ENCODE measurements around the gene EN1.

EN1 gene

DNA sequence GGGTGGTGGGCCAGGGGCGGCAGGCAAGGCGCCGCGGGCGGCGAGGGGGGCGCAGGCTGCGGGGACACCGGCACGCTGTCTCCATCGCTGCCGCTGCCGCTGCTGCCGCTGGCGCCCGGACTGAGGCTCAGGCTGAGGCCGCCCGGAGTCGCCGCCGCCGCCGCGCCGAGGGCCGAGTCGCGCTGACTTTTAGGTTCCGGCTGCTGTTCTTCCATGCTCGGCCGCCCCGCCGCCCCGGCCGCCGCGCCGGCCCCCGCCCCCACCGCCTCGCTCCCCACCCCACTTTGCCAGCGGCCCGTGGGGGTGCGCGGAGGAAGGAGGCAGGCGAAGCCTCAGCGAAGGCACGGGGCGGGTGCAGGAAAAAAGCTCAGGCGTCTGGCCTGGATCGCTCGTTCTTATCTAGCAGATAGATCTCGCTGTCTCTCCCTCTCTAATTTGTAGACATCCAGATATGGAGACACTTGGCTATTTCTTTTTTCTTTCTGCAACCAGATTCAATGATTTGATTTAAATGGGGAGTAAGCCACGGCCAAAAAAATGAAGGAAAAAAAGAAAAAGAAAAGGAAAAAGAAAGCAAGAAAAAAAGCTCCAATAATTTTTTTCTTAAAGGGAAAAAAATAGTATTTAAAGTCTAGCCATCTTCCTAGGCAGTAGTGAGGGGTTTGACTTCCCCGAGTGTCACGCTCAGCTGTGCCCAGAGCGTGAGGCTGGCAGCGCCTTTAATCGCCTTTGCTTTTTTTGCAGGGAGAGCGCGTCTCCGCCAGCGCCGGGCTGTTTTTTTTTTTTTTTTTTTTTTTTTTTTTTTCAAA is at the start of gene EN1:
Gene EN1 (minus strand): TSS at position 696 of the 809 bp plus-strand sequence. CDS start 481 bp downstream, at position 215.
- DNase-seq (ENCODE audit: low read depth), result no peak

GRCh38 chr2:118893100-118893499 is 45.7 kb upstream of the EN1 start:
- no peak for DNase-seq (ENCODE audit: low read depth)

- DNase-seq (ENCODE audit: low read depth), result no peak
Observed at GRCh38 chr2:118889995-118890394, 42.5 kb upstream of the EN1 start.

- no peak for DNase-seq (ENCODE audit: low read depth)
Observed at GRCh38 chr2:118883792-118884191, 36.3 kb upstream of the EN1 start.

GRCh38 chr2:118882693-118883336 is 35.4 kb upstream of the EN1 start:
- DNase-seq (ENCODE audit: low read depth), result peak; percentile 29

DNA sequence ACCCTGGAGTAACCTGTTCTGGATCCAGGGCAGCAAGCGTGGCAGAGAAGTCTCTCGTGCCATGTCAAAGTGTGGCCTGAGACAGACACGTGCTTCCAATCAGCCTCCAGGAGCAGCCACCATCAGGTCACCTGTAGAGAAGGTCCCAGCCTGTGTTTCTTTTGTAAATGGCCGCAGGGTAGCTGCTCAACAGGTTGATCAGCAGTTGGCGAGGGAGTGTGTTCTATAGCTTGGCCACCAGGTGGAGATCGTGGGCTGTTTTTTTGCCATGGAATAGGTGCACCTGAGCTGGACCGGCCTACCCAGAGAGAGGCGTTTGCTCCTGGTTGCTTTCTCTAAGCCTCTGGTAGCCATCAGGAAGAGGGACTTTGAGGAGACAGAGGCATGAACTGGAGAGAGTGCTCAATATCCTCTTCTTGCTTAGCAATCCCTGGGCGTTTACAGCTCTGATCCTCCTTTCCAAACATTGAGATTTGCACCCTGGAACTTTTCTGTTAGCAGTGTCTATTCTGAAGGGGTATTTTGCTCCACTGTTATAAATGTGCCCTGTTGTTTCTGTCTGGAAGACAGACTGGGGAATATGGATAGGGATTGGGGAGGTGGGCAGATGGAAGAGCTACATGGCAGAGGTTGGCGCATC is 34.2 kb upstream of the EN1 start:
- DNase-seq (ENCODE audit: low read depth), result peak; percentile 23

DNA sequence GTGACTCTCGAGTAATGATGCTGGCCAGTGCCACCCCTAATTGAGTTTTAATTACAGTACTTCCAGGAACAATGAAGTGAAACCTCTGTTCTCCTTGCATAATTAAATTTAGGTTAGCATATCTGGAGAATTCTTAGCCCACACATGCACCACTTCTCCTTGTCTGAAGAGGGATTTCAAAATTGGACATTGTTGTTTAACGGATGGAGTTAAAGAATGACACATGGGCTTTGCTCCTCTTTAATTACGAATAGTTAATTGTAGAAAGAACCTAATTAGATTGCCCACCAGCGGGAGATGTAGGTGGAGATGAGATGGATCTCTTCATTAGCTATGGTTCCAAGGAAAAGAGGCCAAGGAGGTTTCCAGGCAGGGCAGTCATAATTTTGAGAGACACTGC is 33.1 kb upstream of the EN1 start:
- DNase-seq (ENCODE audit: low read depth), result no peak

DNA sequence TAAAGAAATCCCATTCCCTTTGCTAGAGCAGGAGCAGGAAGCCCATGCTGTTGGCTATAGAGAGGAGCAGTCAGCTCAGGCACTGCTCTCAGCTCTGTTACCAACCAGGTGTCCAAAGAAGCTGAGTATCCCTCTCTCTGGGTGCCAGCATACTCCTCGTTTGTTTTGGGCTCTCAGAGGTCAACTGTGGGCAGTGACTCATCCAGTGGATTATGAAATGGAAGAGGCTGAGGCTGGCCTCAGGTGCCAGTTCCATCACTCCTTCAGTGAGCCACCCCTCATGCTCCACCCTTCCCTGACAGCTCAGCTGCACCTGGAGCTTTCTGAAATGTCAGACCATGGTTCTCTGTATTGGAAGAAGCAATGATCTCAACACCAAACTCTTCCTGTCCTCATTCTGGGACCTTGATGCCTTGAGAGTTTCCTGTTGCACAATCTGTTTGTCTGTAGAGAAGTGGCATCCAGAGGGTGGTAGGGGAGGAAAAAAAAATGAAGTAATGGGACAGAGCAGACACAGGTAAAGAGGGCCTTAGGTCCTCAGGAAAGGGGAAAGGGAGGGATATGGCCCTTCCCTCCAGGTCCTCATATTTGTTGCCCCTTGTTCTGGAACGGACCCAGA is 31.2 kb upstream of the EN1 start:
- DNase-seq (ENCODE audit: low read depth), result no peak

- no peak for DNase-seq (ENCODE audit: low read depth)
Observed at GRCh38 chr2:118875318-118875717, 27.9 kb upstream of the EN1 start.

GRCh38 chr2:118874324-118874723 is 26.9 kb upstream of the EN1 start:
- no peak for DNase-seq (ENCODE audit: low read depth)

DNA sequence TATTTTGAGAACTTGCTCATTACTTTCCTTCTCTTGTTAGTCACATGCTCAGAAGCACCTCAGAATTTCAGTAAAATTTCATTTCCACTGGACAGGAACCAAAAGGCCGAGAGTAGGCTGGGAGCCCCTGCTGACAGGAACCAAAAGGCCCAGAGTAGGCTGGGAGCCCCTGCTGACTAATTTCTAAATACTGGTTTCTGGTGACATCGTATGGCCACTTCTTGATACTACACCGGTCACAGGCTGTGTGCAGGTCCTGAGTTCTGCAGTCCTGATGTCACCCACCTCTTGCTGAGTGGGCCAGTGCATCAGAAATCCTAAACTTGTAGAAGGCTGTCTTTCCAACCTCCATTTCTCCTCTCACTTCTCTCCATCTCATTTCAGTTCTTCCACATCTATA is 17.7 kb upstream of the EN1 start:
- DNase-seq (ENCODE audit: low read depth), result no peak

DNA sequence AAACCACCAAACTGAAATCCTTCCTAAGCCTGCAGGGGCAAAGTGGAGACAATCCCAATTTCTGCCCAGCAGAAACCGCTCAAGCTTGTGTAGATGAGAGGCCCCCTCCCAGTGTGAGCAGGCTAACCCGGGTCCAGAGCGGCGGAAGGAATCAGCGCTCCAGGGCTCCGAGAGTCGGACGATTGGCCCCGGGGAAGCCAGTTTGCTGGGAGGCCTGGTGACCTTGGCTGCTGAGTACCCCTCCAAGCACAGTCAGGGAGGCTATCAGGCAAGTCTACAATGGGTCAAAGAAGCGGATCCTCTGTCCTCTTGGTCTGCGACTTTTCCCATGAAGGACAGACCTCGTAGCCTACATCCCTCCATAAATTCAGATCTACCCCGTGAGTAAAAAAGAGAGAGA is 16.8 kb upstream of the EN1 start:
- DNase-seq (ENCODE audit: low read depth), result no peak

DNA sequence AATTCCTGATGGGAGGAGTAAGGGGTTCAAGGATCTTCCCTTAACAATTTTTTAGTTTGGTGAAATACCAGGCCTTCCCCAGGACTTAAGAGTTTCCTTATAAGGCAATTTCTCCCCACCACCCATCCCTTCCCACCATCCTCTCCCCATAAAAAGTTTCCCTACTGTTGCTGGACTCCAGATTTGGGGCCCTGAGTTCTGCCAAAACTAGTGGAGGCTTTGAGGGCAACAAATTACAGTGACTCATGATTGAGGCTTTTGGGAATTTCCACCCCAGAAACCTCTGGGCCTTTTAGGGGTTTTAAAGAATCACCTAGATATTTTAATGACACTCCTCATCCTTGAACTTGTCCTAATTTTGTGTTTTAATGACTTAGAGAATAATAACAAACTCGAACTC is 14.3 kb upstream of the EN1 start:
- DNase-seq (ENCODE audit: low read depth), result no peak

DNA sequence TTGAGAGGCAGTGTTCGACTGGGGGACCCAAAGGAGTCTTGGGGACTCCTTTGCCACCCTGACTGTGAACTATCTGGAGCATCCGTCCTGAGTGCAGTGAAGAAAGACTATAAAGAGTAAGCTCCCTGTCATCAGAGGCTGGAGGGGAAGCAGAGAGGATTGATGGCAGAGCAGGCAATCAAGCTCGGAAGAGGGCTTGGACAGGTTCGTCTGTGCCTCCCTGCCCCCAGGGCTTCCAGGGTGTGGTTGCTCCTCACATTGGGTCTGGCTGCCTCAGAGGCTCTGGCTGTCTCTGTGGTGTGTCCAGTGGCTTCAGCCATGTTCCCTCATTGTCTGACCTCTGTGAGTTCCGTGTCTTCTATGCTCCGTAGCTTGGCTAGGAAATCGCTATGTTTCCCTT is 13.8 kb upstream of the EN1 start:
- DNase-seq (ENCODE audit: low read depth), result no peak

DNA sequence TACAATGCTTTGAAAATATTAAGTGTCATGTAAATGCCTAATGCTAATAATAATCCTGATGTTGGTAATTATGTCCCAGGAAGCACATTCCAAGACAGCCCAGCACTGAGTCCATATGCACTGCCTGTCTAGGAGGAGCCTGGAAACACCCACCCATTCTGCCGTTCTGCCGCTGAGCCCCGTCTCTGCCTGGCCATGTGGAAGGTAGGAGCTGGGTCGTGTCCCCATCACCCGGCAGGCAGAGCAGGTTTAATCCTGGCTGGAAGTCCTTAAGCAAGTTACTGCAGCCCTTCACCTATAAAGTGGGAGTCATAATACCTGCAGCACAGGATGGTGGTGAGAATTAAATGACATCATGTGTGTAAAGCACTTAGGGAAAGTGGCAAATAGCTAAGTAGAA is 13.1 kb upstream of the EN1 start:
- no peak for DNase-seq (ENCODE audit: low read depth)

DNA sequence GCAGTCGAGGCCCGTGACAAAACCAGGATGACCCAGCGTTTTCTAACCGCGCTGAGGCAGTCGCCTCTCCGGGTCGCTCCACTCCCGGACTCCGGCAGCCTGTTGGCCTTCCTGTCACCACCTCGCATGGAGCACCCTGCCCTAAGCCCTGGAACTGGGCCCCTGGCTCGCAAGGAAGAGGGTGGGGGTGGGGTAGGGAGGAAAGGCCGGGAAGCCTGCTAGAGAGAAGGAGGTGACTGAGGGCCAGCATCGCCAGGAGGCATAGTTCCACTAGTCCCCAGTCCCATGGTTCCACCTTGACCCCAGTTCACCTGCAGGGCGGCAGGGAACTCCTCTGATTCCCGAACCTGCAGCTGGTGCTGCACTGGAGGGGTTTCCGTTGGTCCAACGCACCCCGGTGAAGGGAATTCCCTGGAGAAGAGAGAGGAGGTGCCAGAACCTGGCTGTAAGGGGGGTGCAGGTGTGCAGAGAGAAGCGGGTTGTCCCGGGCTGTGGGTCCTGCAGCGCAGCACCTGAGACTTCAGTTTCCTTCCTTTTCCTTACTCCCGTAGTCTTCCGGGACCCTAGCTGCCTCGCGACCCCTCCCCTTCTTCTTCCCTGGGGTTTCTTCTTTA is 11.8 kb upstream of the EN1 start:
- DNase-seq (ENCODE audit: low read depth), result no peak

DNA sequence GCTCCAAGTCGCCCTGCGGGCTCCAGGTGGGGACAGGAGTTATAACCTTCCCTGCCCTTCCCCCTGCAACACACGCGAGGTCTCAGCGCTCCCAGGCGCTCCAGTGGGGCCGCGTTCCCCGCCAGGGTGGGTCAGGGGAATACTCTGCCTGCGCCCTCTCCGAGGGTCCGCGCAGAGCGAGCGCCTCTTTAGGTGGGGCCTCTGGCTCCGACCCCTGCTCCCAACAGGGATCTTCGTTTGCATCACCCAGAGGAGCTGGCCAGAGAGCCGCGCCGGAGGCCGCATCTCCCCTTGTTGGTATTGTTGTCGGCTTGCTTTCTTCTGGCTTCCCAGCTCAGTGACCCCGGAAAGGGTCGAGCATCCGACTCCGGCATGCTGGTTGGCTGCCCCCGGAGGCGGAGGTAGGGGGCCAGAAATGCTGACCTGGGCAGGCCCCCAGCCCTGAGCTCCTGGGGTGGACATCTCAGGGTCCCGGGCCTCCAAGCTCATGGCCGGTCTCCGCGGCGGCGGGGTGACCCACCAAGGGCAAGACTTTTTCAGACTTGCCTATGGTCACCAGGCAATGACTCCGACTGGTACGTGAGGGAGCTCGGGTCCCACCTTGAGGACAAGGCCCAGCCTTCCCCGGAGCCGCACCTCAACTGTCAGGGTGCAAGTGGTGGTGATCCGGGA is 11.2 kb upstream of the EN1 start:
- DNase-seq (ENCODE audit: low read depth), result no peak

DNA sequence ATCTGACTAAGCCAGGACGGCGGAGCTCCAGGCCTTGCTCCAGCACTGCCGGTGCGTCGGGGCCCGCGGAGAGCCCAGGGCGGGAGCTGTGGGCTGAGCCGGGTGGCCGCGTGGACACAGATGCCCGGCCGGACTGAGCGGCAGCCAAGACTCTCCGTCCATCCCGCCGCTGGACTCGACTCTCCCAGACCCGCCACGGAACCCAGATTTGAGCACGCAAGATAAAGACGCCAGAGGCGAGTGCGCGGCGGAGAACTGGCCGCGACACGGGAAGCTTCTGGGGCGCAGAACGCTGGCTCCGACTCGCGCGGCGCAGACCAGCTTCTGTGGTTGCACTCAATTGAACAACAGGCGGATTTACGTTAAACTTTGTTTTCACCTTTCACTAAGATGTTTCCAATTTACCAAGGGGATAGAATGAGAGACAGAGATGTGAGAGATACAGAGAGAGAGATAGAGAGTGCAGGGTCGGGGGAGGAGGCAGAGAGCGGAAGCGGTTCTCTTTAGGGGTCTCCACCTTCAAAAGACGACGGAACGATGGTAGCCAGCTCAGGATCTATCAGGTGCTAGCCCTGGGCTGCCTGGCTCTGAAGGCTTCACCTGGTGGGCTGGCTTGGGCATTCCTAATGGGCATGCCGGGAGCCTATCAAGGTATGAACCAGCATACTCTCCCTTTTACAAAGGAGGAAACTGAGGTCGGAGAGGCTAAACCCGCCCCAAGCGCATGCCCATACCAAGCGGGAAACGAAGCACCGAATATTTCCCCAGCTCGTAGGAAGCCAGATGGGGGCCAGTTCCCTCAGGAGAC is 10.4 kb upstream of the EN1 start:
- DNase-seq (ENCODE audit: low read depth), result no peak

DNA sequence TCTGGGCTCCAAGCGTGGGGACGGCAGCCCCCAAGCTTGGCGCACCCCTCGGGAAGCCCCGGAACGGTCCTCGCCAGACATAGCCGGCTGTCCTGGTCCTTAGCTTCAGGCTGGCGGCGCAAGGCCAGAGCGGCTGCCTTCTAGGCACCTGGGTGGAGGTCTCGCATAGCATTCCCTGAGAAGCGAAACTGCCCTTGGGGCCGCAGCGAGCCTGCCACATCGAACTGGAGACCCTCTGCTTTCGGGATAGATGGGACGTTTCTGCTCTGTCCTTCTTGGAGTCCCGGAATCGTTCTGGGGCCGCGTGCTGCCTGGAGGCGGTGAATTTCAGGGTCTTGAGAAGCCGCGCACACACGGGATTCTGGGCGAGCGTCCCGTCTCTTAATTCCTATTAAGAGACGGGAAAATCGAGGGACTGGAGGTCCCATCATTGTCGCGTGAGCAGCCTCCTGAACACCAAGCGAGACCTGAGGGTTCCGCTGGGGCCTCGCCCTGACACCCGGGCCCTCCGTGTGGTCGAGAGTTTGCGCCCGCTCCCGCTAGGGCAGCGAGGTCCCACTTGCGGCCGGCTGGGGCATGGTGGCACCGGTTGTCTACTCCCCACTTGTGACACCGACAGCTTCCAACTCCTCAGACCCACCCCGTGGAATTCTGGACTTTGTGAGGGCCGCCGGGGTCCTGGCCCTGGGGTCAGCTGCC is 9.7 kb upstream of the EN1 start:
- no peak for DNase-seq (ENCODE audit: low read depth)

DNA sequence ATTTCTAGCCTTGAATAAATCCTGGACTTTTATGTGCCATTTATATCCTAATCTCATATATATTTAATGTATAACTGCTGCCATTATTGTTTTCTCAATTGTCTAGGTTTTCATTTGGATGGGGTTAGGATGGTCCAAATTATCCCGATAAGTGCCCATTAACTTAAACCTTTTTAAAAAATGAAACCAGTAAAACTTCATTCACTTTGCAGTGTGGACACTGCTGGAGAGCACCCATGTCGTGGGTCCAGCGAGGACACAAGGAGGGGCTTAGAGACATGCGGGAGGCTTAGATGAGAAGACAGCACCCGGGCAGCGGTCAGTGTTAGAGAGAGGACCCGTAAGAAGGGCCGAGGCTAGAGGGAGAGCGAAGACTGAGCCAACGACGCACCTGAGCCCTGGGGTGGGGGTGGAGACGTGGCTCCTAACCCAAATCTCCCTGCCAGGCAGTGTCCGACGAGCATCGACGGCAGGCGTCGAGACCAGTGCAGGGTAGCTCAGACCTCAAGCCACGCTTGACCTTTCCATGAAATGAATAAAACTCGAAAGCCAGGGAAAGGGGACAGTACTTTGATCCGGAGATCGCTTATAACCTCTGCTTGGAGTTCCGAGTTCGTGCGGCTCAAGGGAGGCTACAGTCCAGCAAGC is 9.0 kb upstream of the EN1 start:
- no peak for DNase-seq (ENCODE audit: low read depth)
